H1 (cell line): ENCODE data around the gene QDPR. TPM values are rescaled to one million over a fixed set of nuclear protein-coding genes. Genes with fewer than 3 reads are reported as not detected.

Source experiments
- CBX5 ChIP-seq: fragments of 300-800, 300-1000 bp; sonication (generic); IDR thresholded peaks from 2 replicates; pipeline ENCODE4 v1.7.1; 2016; ENCODE audit warnings: antibody characterized with exemption, low read length, low read depth
- E2F6 ChIP-seq: IDR thresholded peaks from 2 replicates; pipeline ENCODE4 v1.6.1; 2012; ENCODE audit warnings: inconsistent platforms
- GABPA ChIP-seq: IDR thresholded peaks from 2 replicates; pipeline ENCODE4 v1.6.1; 2011; ENCODE audit warnings: mild to moderate bottlenecking, low read length, moderate library complexity, borderline replicate concordance; ENCODE audit not compliant: insufficient read depth
- KDM5A ChIP-seq: fragments of 200-600 bp; IDR thresholded peaks from 2 replicates; pipeline ENCODE4 v1.7.1; 2012; ENCODE audit warnings: mild to moderate bottlenecking, low read length, inconsistent platforms, mixed read lengths
- SRF ChIP-seq: IDR thresholded peaks from 2 replicates; pipeline ENCODE4 v1.6.1; 2011; ENCODE audit warnings: mild to moderate bottlenecking, low read depth, low read length, moderate library complexity
- SUZ12 ChIP-seq: fragments of 200-600 bp; sonication (generic); IDR thresholded peaks from 2 replicates; pipeline ENCODE4 v1.6.1; 2012; ENCODE audit warnings: mild to moderate bottlenecking, inconsistent platforms, low read length, moderate library complexity, mixed read lengths
- TCF12 ChIP-seq: IDR thresholded peaks from 2 replicates; pipeline ENCODE4 v1.6.1; 2011; ENCODE audit warnings: low read depth, mild to moderate bottlenecking, low read length
- polyA plus RNA-seq, 7 experiments: library from polyadenylated mRNA; depleted of rRNA in 3 of 7; stranded (reverse) in 5 of 7; unstranded in 2 of 7; fragments of >200 nt in 5 of 7; fragments of 200-250 nt in 2 of 7; gene quantifications; 1 replicate in 5 of 7; 2 replicates in 1 of 7; 4 replicates in 1 of 7; pipeline versions ENCODE4 v1.2.1 to v1.2.3, GENCODE V29; 2011 to 2013; ENCODE audit warnings: missing spikeins in 2 of 7, mixed read lengths in 2 of 7
- total RNA-seq: library from RNA; stranded (reverse); fragmentation: NEBNext Ultra II Directional; extraction: Animal tissue kit (Norgen Biotek cat#: 25700); gene quantifications from 2 replicates; pipeline ENCODE4 v1.2.1, GENCODE V29; 2021
- TF ChIP-seq, protein P1 (sequence below): IDR thresholded peaks from 2 replicates; pipeline ENCODE4 v1.6.1; 2012; ENCODE audit warnings: low read length, inconsistent platforms

QDPR gene
- total and polyA plus RNA-seq, 2 of the 8 experiments (the other 6 are each of a cell fraction or from before 2014, with no cell fraction given) = 33.6 to 35.9 TPM

DNA sequence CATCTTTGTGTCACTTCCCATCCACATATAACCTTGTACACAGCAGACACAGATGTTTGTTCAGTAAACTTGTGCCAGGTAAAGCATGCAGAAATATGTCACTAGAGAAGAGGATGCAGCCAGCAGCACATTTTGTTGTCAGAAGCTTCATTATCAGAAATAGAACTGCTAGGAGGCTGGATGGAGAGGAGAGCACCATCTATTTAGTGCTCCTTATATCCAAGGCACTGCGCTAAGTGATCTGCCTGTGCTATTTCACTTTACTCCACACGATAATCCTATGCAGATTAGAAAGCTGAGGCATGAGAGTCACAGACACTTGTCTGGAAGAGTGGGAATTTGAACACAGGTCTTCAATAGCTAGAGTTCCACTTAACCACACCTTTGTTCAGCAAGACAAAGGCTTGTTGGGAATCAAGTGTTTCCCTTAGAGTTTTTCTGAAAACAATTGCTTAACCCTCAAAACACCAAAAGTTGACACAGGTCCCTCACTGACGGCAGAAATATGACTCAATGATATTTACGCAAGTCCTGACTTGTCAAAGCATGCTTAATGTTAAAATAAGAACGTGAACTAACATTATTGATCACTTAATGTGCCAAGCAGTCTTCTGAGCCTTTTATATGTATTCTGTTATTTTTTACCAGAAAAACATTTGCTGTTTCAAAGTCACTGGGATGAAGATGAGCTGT is 1.2 kb upstream of the QDPR start (continued):
- TF ChIP-seq, protein P1, sequence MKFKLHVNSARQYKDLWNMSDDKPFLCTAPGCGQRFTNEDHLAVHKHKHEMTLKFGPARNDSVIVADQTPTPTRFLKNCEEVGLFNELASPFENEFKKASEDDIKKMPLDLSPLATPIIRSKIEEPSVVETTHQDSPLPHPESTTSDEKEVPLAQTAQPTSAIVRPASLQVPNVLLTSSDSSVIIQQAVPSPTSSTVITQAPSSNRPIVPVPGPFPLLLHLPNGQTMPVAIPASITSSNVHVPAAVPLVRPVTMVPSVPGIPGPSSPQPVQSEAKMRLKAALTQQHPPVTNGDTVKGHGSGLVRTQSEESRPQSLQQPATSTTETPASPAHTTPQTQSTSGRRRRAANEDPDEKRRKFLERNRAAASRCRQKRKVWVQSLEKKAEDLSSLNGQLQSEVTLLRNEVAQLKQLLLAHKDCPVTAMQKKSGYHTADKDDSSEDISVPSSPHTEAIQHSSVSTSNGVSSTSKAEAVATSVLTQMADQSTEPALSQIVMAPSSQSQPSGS = no peak
- TF ChIP-seq GABPA (no peak), SUZ12 (no peak), KDM5A (no peak), E2F6 (no peak), SRF (no peak), CBX5 (no peak), TCF12 (no peak)
